GM20000 (cell line): ENCODE results near the gene ZC3H10.

Experiments
- DNase-seq: peaks from one replicate; pipeline ENCODE4 v3.0.0; 2012; ENCODE audit warnings: low spot score
- CTCF ChIP-seq: IDR thresholded peaks from 2 replicates; pipeline ENCODE4 v1.5.1; 2012; ENCODE audit warnings: mild to moderate bottlenecking, control low read depth; ENCODE audit errors: extremely low read depth, missing control alignments

The ZC3H10 gene

DNA sequence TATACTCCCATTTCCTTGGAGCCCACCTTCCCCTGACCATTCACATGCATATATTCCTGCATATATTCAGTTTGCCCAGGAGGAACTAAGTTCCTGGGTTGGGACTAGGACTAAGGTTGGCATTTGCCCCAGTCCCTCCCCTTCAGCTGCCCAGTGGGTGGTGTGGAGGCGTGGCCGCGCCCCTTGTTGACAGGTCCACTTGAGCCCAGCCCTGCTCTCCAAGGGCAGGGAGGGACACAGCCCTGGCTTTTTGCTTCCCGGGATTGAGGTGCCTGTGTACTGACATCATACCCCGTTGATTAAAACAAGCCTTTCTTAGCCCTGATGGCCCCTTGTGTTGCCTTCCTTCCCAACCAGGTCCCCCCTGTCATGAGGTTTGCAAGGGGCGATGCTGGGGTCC lies 30.8 kb upstream of the ZC3H10 start:
- no peak for DNase-seq
- no peak for TF ChIP-seq CTCF

DNA sequence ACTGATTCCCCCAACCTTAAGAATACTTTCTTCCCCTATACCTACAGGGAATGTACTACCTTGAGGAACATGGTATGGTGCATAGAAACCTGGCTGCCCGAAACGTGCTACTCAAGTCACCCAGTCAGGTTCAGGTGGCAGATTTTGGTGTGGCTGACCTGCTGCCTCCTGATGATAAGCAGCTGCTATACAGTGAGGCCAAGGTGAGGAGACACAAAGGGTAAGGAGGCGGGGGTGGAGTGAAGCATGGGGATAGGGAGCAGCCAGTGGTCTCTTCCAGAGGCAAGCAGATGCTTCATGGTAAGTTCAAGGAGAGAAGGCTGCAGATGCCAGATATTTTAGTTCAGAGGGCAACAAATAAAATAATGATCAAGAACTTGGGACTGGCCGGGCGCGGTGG lies 20.3 kb upstream of the ZC3H10 start:
- TF ChIP-seq CTCF, result no peak
- DNase-seq, result no peak

GRCh38 chr12:56098592-56098991 lies 19.5 kb upstream of the ZC3H10 start:
- no peak for TF ChIP-seq CTCF
- DNase-seq, result no peak

GRCh38 chr12:56099787-56100186 lies 18.3 kb upstream of the ZC3H10 start:
- no peak for TF ChIP-seq CTCF
- DNase-seq, result no peak

DNA sequence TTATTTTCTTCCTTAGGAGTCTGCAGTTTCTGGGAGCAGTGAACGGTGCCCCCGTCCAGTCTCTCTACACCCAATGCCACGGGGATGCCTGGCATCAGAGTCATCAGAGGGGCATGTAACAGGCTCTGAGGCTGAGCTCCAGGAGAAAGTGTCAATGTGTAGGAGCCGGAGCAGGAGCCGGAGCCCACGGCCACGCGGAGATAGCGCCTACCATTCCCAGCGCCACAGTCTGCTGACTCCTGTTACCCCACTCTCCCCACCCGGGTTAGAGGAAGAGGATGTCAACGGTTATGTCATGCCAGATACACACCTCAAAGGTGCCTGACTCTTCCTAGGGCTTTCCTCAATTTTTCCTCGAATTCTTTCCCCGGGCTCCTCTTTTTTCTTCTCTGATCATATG lies 17.0 kb upstream of the ZC3H10 start:
- DNase-seq, result no peak
- no peak for TF ChIP-seq CTCF

DNA sequence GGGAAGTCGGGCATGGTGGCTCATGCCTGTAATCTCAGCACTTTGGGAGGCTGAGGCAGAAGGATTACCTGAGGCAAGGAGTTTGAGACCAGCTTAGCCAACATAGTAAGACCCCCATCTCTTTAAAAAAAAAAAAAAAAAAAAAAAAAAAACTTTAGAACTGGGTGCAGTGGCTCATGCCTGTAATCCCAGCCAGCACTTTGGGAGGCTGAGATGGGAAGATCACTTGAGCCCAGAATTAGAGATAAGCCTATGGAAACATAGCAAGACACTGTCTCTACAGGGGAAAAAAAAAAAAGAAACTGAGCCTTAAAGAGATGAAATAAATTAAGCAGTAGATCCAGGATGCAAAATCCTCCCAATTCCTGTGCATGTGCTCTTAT lies 15.4 kb upstream of the ZC3H10 start:
- DNase-seq, result no peak
- no peak for TF ChIP-seq CTCF

DNA sequence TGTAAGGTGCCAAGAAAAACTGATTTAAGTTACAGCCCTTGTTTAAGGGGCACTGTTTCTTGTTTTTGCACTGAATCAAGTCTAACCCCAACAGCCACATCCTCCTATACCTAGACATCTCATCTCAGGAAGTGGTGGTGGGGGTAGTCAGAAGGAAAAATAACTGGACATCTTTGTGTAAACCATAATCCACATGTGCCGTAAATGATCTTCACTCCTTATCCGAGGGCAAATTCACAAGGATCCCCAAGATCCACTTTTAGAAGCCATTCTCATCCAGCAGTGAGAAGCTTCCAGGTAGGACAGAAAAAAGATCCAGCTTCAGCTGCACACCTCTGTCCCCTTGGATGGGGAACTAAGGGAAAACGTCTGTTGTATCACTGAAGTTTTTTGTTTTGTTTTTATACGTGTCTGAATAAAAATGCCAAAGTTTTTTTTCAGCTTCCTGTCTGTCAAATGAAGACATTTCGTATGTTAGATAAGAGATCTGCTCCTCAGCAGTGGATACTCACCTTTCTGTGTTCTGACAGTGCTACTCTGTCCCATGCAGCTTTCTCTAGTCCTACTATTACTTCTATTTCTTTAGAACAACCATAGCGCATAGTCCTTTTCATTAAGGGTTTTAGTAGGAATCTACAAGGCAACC lies 14.9 kb upstream of the ZC3H10 start:
- TF ChIP-seq CTCF, result no peak
- DNase-seq, result no peak
